Neural cell (in vitro differentiated cells): ENCODE results near the gene TBC1D8. TPM values are rescaled to one million over a fixed set of nuclear protein-coding genes. Genes with fewer than 3 reads are reported as not detected.

ENCODE experiments used
- H2AFZ ChIP-seq: fragments of 200-600, 300-800 bp; sonication (generic), shearing (Covaris generic); 2 replicates; pipeline ENCODE4 v1.6.0; 2014; ENCODE audit warnings: low read depth, mild to moderate bottlenecking, antibody characterized with exemption, low read length, moderate library complexity
- H3F3A ChIP-seq: fragments of 200-600 bp; shearing (Covaris generic); 2 replicates; pipeline ENCODE4 v1.6.1; 2016; ENCODE audit warnings: mild to moderate bottlenecking, moderate library complexity, mixed read lengths, antibody characterized with exemption, low read length; ENCODE audit not compliant: insufficient read depth, poor library complexity, severe bottlenecking
- H3K27ac ChIP-seq: fragments of 200-600, 300-800 bp; sonication (generic), shearing (Covaris generic); 2 replicates; pipeline ENCODE4 v1.5.1; 2014; ENCODE audit warnings: mild to moderate bottlenecking, low read length, moderate library complexity
- H3K27me3 ChIP-seq: fragments of 300-800, 200-600 bp; sonication (generic), shearing (Covaris generic); 2 replicates; pipeline ENCODE4 v1.6.0; 2014; ENCODE audit warnings: mild to moderate bottlenecking, low read depth, low read length, moderate library complexity; ENCODE audit not compliant: insufficient read depth
- H3K36me3 ChIP-seq: fragments of 300-800, 200-600 bp; sonication (generic), shearing (Covaris generic); 2 replicates; pipeline ENCODE4 v1.5.1; 2014; ENCODE audit warnings: mild to moderate bottlenecking, antibody characterized with exemption, low read length, moderate library complexity; ENCODE audit not compliant: insufficient read depth
- H3K4me2 ChIP-seq: fragments of 300-800, 200-600 bp; sonication (generic), shearing (Covaris generic); 2 replicates; pipeline ENCODE4 v1.6.0; 2014; ENCODE audit warnings: mild to moderate bottlenecking, low read length
- H3K4me3 ChIP-seq: fragments of 300-800, 200-600 bp; sonication (generic), shearing (Covaris generic); 2 replicates; pipeline ENCODE4 v1.5.1; 2014; ENCODE audit warnings: mild to moderate bottlenecking, low read length, moderate library complexity
- H3K79me2 ChIP-seq: fragments of 200-600 bp; shearing (Covaris generic); replicated peaks from 2 replicates; pipeline ENCODE4 v1.6.0; 2014; ENCODE audit warnings: mild to moderate bottlenecking, low read length, moderate library complexity; ENCODE audit not compliant: insufficient read depth
- H3K9ac ChIP-seq: fragments of 300-800, 200-600 bp; sonication (generic), shearing (Covaris generic); 2 replicates; pipeline ENCODE4 v1.6.1; 2016; ENCODE audit warnings: mild to moderate bottlenecking, low read length, mixed read lengths
- H3K9me2 ChIP-seq: fragments of 200-600 bp; shearing (Covaris generic); 2 replicates; pipeline ENCODE4 v1.6.1; 2016; ENCODE audit warnings: mild to moderate bottlenecking, low read length, mixed read lengths; ENCODE audit not compliant: insufficient read depth
- H3K9me3 ChIP-seq: fragments of 200-600, 300-800 bp; sonication (generic), shearing (Covaris generic); 2 replicates; pipeline ENCODE4 v1.6.1; 2016; ENCODE audit warnings: mild to moderate bottlenecking, mixed run types, low read length, moderate library complexity, mixed read lengths
- H4K20me1 ChIP-seq: fragments of 200-600 bp; shearing (Covaris generic); 2 replicates; pipeline ENCODE4 v1.6.1; 2016; ENCODE audit warnings: mild to moderate bottlenecking, mixed run types; ENCODE audit not compliant: insufficient read depth
- EP300 ChIP-seq: fragments of 450-650 bp; conservative IDR thresholded peaks from 2 replicates; pipeline ENCODE4 v1.6.1; 2014; ENCODE audit warnings: antibody characterized with exemption, mild to moderate bottlenecking, moderate library complexity; ENCODE audit not compliant: poor library complexity, severe bottlenecking
- EZH2 ChIP-seq: fragments of 200-600, 300-800 bp; shearing (Covaris generic), sonication (generic); IDR thresholded peaks from 2 replicates; pipeline ENCODE4 v1.6.1; 2014; ENCODE audit warnings: antibody characterized with exemption, low read length, borderline replicate concordance, mild to moderate bottlenecking; ENCODE audit not compliant: insufficient read depth, poor library complexity, severe bottlenecking
- MXI1 ChIP-seq: fragments of 450-650 bp; conservative IDR thresholded peaks from 2 replicates; pipeline ENCODE4 v1.6.1; 2014; ENCODE audit warnings: antibody characterized with exemption, mild to moderate bottlenecking; ENCODE audit not compliant: poor library complexity, severe bottlenecking
- POLR2AphosphoS5 ChIP-seq: IDR thresholded peaks from 2 replicates; pipeline ENCODE4 v1.6.1; 2012
- RAD21 ChIP-seq: fragments of 450-650 bp; conservative IDR thresholded peaks from 2 replicates; pipeline ENCODE4 v1.6.1; 2014; ENCODE audit warnings: antibody characterized with exemption, mild to moderate bottlenecking, moderate library complexity
- SMC3 ChIP-seq: fragments of 450-650 bp; conservative IDR thresholded peaks from 2 replicates; pipeline ENCODE4 v1.6.1; 2014; ENCODE audit warnings: antibody characterized with exemption, mild to moderate bottlenecking, moderate library complexity; ENCODE audit not compliant: poor library complexity
- TAF1 ChIP-seq: IDR thresholded peaks from 2 replicates; pipeline ENCODE4 v1.6.1; 2012; ENCODE audit warnings: low read depth
- polyA plus RNA-seq: library from polyadenylated mRNA; depleted of rRNA; stranded (reverse); fragments of >200 nt; gene quantifications from 2 replicates; pipeline ENCODE4 v1.2.3, GENCODE V29; 2014
- TF ChIP-seq, protein P1 (sequence below): IDR thresholded peaks from 2 replicates; pipeline ENCODE4 v1.6.1; 2012; ENCODE audit warnings: borderline replicate concordance
- TF ChIP-seq, protein P2 (sequence below): fragments of 450-650 bp; IDR thresholded peaks from 2 replicates; pipeline ENCODE4 v1.5.1; 2014; ENCODE audit warnings: antibody characterized with exemption, mild to moderate bottlenecking, moderate library complexity; ENCODE audit not compliant: poor library complexity, severe bottlenecking

TBC1D8 gene
- polyA plus RNA-seq, 1 donor from 2014 or later, result 5.3 TPM

DNA sequence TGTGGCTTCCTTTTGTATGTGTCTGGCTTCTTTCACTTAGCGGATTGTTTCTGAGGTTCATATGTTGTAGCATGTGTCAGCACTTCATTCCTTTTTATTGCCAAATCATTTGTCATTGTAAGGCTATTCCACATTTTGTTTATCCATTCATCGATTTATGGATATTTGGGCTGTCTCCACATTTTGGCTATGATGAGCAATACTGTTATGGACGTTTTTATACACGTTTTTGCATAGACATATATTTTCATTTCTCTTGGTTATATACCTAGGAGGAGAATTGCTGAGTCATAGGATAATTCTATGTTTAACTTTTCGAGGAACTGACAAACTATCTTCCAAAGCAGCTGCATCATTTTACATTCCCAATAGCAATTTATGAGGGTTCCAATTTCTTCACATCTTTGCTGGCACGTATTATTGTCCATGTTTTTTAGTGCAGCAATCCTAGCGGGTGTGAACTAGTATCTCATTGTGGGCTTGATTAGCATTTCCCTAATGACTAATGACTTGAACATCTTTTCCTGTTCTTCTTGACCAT, 48.1 kb upstream of the TBC1D8 start:
- Histone ChIP-seq H3K9ac (no peak overlapping the region), H3K9me2 (no peaks in the 10 kb centered on the region), H3K27me3 (no peaks in the 10 kb centered on the region), H4K20me1 (no peaks in the 10 kb centered on the region), H3K9me3 (no peaks in the 10 kb centered on the region), H3K79me2 (no peaks in the 10 kb centered on the region), H3F3A (no peaks in the 10 kb centered on the region), H2AFZ (no peak overlapping the region), H3K4me2 (no peak overlapping the region), H3K4me3 (no peak overlapping the region), H3K27ac (no peak overlapping the region), H3K36me3 (no peaks in the 10 kb centered on the region)
- no peak for TF ChIP-seq RAD21
- no peak for TF ChIP-seq EZH2
- TF ChIP-seq, protein P1, sequence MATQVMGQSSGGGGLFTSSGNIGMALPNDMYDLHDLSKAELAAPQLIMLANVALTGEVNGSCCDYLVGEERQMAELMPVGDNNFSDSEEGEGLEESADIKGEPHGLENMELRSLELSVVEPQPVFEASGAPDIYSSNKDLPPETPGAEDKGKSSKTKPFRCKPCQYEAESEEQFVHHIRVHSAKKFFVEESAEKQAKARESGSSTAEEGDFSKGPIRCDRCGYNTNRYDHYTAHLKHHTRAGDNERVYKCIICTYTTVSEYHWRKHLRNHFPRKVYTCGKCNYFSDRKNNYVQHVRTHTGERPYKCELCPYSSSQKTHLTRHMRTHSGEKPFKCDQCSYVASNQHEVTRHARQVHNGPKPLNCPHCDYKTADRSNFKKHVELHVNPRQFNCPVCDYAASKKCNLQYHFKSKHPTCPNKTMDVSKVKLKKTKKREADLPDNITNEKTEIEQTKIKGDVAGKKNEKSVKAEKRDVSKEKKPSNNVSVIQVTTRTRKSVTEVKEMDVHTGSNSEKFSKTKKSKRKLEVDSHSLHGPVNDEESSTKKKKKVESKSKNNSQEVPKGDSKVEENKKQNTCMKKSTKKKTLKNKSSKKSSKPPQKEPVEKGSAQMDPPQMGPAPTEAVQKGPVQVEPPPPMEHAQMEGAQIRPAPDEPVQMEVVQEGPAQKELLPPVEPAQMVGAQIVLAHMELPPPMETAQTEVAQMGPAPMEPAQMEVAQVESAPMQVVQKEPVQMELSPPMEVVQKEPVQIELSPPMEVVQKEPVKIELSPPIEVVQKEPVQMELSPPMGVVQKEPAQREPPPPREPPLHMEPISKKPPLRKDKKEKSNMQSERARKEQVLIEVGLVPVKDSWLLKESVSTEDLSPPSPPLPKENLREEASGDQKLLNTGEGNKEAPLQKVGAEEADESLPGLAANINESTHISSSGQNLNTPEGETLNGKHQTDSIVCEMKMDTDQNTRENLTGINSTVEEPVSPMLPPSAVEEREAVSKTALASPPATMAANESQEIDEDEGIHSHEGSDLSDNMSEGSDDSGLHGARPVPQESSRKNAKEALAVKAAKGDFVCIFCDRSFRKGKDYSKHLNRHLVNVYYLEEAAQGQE, result no peak
- no peak for TF ChIP-seq EP300
- no peak for TF ChIP-seq TAF1
- TF ChIP-seq POLR2AphosphoS5, result no peak
- no peak for TF ChIP-seq SMC3
- TF ChIP-seq, protein P2, sequence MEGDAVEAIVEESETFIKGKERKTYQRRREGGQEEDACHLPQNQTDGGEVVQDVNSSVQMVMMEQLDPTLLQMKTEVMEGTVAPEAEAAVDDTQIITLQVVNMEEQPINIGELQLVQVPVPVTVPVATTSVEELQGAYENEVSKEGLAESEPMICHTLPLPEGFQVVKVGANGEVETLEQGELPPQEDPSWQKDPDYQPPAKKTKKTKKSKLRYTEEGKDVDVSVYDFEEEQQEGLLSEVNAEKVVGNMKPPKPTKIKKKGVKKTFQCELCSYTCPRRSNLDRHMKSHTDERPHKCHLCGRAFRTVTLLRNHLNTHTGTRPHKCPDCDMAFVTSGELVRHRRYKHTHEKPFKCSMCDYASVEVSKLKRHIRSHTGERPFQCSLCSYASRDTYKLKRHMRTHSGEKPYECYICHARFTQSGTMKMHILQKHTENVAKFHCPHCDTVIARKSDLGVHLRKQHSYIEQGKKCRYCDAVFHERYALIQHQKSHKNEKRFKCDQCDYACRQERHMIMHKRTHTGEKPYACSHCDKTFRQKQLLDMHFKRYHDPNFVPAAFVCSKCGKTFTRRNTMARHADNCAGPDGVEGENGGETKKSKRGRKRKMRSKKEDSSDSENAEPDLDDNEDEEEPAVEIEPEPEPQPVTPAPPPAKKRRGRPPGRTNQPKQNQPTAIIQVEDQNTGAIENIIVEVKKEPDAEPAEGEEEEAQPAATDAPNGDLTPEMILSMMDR, result no peak
- TF ChIP-seq MXI1, result no peak

DNA sequence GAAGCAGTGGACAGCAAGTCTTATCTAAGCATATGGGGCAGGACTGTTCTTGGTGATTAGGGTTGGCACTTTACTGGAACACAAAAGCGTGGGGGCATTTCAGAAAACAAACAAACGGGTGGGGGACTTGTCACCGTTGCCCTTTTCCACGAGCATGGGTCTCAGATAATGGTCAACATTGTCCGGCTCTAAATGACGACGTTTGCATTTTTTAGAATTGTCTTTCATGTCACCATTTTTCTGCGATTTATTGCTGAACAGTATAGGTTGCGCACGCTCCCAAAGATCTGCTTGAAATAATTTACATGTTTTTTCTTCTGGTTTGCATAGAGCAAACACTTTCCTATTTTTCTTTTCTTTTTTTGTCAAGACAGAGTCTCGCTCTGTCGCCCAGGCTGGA, 46.6 kb upstream of the TBC1D8 start:
- H3F3A ChIP-seq, result no peaks in the 10 kb centered on the region
- H3K4me2 ChIP-seq, result no peak overlapping the region
- H3K79me2 ChIP-seq, result no peaks in the 10 kb centered on the region
- H3K9me3 ChIP-seq, result no peaks in the 10 kb centered on the region
- no peak overlapping the region for H3K27ac ChIP-seq
- H3K9me2 ChIP-seq, result no peaks in the 10 kb centered on the region
- no peaks in the 10 kb centered on the region for H4K20me1 ChIP-seq
- TF ChIP-seq RAD21 (no peak), EP300 (no peak), MXI1 (no peak), SMC3 (no peak), EZH2 (no peak), TAF1 (no peak), POLR2AphosphoS5 (no peak)
- TF ChIP-seq, protein P2, result no peak
- TF ChIP-seq, protein P1, result no peak
- no peak overlapping the region for H2AFZ ChIP-seq
- no peak overlapping the region for H3K4me3 ChIP-seq
- no peaks in the 10 kb centered on the region for H3K36me3 ChIP-seq
- no peak overlapping the region for H3K9ac ChIP-seq
- no peaks in the 10 kb centered on the region for H3K27me3 ChIP-seq
